Stimulated activated CD4-positive, alpha-beta T cell treated with anti-CD3 and anti-CD28 coated beads, Interleukin-15, amount 100 ng/mL, for 1 hour (primary cell): ENCODE data around the gene PTRH2.
"Not testable (repeated sequence)": the region's sequence is repeated elsewhere in the genome, so short reads cannot be mapped to it uniquely, and the experiment has no call there.

ENCODE experiments used
- DNase-seq, 2 donors: peaks; one replicate each; pipeline ENCODE4 v3.0.0-alpha.2; 2020; ENCODE audit warnings: low read depth in 1 of 2, low spot score in 1 of 2

The PTRH2 gene

GRCh38 chr17:59707149-59707970 lies at the start of gene PTRH2, which contains the start of gene VMP1:
TSS of gene PTRH2 (minus strand) at chr17:59707430. CDS start at chr17:59697978, 9,452 bp downstream.
TSS of gene VMP1 (plus strand) at chr17:59707654. CDS start at chr17:59731447, 23,793 bp downstream.
- peak; percentile 68 to 80 for DNase-seq

GRCh38 chr17:59756236-59756818 lies 49.1 kb upstream of the PTRH2 start:
- DNase-seq: no peak

GRCh38 chr17:59755069-59755468 lies 47.8 kb upstream of the PTRH2 start:
- not testable (repeated sequence) for DNase-seq

GRCh38 chr17:59754552-59754951 lies 47.3 kb upstream of the PTRH2 start:
- DNase-seq: no peak

GRCh38 chr17:59753522-59754467 lies 46.6 kb upstream of the PTRH2 start:
- no peak for DNase-seq

- no peak for DNase-seq
These were observed 45.7 kb upstream of the PTRH2 start for GRCh38 chr17:59752922-59753321.

GRCh38 chr17:59752446-59752845 lies 45.2 kb upstream of the PTRH2 start:
- no peak for DNase-seq

GRCh38 chr17:59751955-59752413 lies 44.8 kb upstream of the PTRH2 start:
- DNase-seq: no peak

GRCh38 chr17:59748591-59748990 lies 41.4 kb upstream of the PTRH2 start:
- DNase-seq: no peak

- DNase-seq: no peak
These were observed 39.7 kb upstream of the PTRH2 start for GRCh38 chr17:59746849-59747445.

GRCh38 chr17:59745040-59745439 lies 37.8 kb upstream of the PTRH2 start:
- no peak for DNase-seq

- DNase-seq: no peak
These were observed 36.6 kb upstream of the PTRH2 start for GRCh38 chr17:59743842-59744241.

GRCh38 chr17:59737324-59737723 lies 30.1 kb upstream of the PTRH2 start:
- DNase-seq: no peak

GRCh38 chr17:59734226-59734625 lies 27.0 kb upstream of the PTRH2 start:
- no peak for DNase-seq

GRCh38 chr17:59733697-59734096 lies 26.5 kb upstream of the PTRH2 start:
- no peak for DNase-seq

- no peak for DNase-seq
These were observed 23.1 kb upstream of the PTRH2 start for GRCh38 chr17:59730268-59730834.

- DNase-seq: no peak
These were observed 20.7 kb upstream of the PTRH2 start for GRCh38 chr17:59727817-59728533.

- no peak for DNase-seq
These were observed 18.5 kb upstream of the PTRH2 start for GRCh38 chr17:59725691-59726090.

- DNase-seq: no peak
These were observed 16.4 kb upstream of the PTRH2 start for GRCh38 chr17:59723607-59724006.

GRCh38 chr17:59723041-59723440 lies 15.8 kb upstream of the PTRH2 start:
- no peak for DNase-seq
